Glutamatergic neuron (in vitro differentiated cells): ENCODE measurements around the gene MAP4K4. TPM values are rescaled to one million over a fixed set of nuclear protein-coding genes. Genes with fewer than 3 reads are reported as not detected.
"Not testable (repeated sequence)": the region's sequence is repeated elsewhere in the genome, so short reads cannot be mapped to it uniquely, and the experiment has no call there.

Experiments used
- DNase-seq: peaks from one replicate; pipeline ENCODE4 v3.0.0; 2022
- H3K27ac Mint-ChIP-seq: one replicate; pipeline ENCODE4 v1.8.0; 2020; ENCODE audit warnings: mild to moderate bottlenecking, mixed read lengths, inconsistent platforms; ENCODE audit not compliant: unreplicated experiment
- H3K27me3 Mint-ChIP-seq: one replicate; pipeline ENCODE4 v1.8.0; 2020; ENCODE audit warnings: mild to moderate bottlenecking, moderate library complexity, mixed read lengths, inconsistent platforms; ENCODE audit not compliant: unreplicated experiment
- H3K36me3 Mint-ChIP-seq: one replicate; pipeline ENCODE4 v1.8.0; 2020; ENCODE audit warnings: mild to moderate bottlenecking, mixed read lengths, inconsistent platforms; ENCODE audit not compliant: unreplicated experiment
- H3K4me1 Mint-ChIP-seq: one replicate; pipeline ENCODE4 v1.8.0; 2020; ENCODE audit warnings: mild to moderate bottlenecking, low read depth, mixed read lengths, inconsistent platforms; ENCODE audit not compliant: unreplicated experiment
- H3K4me3 Mint-ChIP-seq: one replicate; pipeline ENCODE4 v1.8.0; 2020; ENCODE audit warnings: mild to moderate bottlenecking, mixed read lengths, inconsistent platforms; ENCODE audit not compliant: unreplicated experiment
- H3K9me3 Mint-ChIP-seq: one replicate; pipeline ENCODE4 v1.8.0; 2020; ENCODE audit warnings: mild to moderate bottlenecking, moderate library complexity, mixed read lengths, inconsistent platforms; ENCODE audit not compliant: unreplicated experiment
- total RNA-seq: library from RNA; stranded (reverse); fragmentation: NEBNext Ultra II Directional; extraction: Animal tissue kit (Norgen Biotek cat#: 25700); gene quantifications from one replicate; pipeline ENCODE4 v1.2.1, GENCODE V29; 2021; ENCODE audit not compliant: unreplicated experiment
- TF ChIP-seq, protein P1 (sequence below): fragments of 200-600 bp; sonication (generic); IDR thresholded peaks from one replicate; pipeline ENCODE4 v1.5.0; 2021; ENCODE audit not compliant: partially characterized antibody, unreplicated experiment

MAP4K4 gene
- total RNA-seq, 1 donor from 2014 or later = 756 TPM

DNA sequence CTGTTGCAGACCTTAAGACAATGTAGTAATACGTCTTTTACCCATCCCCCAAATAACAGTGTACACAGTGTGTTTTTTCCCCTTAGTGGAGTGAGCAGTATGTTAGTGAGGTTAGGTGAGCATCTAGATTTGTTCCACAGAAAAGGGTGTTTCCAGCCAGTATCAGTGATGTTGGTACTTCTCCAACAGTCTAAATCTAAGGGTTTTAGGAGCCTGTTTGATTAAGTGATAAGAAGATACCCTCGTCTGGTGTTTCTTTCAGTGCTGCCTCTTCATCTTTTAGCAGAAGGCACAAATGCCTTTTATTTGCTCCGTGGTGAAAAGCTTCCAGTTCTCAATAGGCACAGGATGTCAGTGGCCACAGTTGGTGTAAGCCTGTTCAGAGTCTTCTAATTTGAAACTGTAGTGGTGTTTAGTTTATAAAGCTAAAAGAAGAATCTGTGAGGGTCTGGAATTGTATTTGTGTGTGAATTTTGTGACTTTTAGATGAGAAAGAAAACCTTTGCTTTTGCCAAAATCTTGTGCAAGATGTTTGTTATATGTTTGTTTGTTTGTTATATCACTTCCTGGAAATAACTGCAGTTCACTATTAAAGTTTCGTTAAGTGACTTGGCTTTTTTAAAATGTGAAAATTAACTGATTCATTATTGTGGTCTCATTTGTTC lies 71.2 kb downstream of the MAP4K4 start:
- peak overlapping the region; percentile 71 for H3K27ac Mint-ChIP-seq
- H3K4me3 Mint-ChIP-seq = peak overlapping the region; percentile 35
- no peak for DNase-seq
- H3K27me3 Mint-ChIP-seq = peaks cover 10% of the 10 kb centered on the region
- no peaks in the 10 kb centered on the region for H3K36me3 Mint-ChIP-seq
- peaks cover 75% of the 10 kb centered on the region for H3K4me1 Mint-ChIP-seq
- peaks cover 31% of the 10 kb centered on the region for H3K9me3 Mint-ChIP-seq
- TF ChIP-seq, protein P1, sequence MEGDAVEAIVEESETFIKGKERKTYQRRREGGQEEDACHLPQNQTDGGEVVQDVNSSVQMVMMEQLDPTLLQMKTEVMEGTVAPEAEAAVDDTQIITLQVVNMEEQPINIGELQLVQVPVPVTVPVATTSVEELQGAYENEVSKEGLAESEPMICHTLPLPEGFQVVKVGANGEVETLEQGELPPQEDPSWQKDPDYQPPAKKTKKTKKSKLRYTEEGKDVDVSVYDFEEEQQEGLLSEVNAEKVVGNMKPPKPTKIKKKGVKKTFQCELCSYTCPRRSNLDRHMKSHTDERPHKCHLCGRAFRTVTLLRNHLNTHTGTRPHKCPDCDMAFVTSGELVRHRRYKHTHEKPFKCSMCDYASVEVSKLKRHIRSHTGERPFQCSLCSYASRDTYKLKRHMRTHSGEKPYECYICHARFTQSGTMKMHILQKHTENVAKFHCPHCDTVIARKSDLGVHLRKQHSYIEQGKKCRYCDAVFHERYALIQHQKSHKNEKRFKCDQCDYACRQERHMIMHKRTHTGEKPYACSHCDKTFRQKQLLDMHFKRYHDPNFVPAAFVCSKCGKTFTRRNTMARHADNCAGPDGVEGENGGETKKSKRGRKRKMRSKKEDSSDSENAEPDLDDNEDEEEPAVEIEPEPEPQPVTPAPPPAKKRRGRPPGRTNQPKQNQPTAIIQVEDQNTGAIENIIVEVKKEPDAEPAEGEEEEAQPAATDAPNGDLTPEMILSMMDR = no peak

DNA sequence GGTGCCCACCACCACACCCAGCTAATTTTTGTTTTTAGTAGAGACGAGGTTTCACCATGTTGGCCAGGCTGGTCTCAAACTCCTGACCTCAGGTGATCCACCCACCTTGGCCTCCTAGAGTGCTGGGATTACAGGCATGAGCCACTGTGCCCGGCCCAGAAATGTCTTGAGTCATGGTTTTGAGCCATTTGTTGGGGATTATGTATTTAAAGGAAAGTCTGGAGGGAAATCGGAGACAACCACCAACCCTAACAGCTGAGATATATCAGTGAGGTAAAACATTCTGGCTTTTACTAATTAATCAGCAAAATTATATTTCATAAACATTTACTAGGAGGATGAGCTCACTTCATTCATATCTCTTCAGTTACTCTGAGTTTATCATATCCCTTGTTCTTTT lies 72.2 kb downstream of the MAP4K4 start:
- peaks cover 78% of the 10 kb centered on the region for H3K4me1 Mint-ChIP-seq
- not testable (repeated sequence) for H3K36me3 Mint-ChIP-seq, H3K4me3 Mint-ChIP-seq, DNase-seq, H3K27me3 Mint-ChIP-seq
- H3K27ac Mint-ChIP-seq = peak overlapping the region; percentile 6
- peaks cover 33% of the 10 kb centered on the region for H3K9me3 Mint-ChIP-seq

DNA sequence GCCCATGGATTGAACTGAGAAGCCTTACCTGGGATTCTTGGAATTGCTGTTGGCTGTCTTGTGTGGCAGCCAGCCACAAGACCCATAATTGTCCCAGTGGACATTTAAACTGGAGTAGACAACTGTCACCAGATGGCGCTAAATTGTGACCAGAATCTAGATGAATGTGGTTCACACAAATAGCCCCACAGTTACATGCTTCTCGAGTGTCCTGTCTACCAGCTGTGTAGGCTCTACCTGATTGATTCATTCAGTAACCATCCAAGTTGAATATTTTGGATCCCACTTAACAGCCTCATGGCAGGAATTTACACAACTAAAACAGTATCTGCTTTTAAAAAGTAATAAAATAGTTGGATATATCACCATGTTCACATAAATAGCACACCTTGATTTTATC lies 73.2 kb downstream of the MAP4K4 start:
- TF ChIP-seq, protein P1 = no peak
- DNase-seq = no peak
- Mint-ChIP-seq H3K27ac (peak overlapping the region; percentile 85), H3K36me3 (no peaks in the 10 kb centered on the region), H3K9me3 (peaks cover 33% of the 10 kb centered on the region), H3K4me3 (peak overlapping the region; percentile 67), H3K4me1 (peaks cover 81% of the 10 kb centered on the region), H3K27me3 (peaks cover 6% of the 10 kb centered on the region)

DNA sequence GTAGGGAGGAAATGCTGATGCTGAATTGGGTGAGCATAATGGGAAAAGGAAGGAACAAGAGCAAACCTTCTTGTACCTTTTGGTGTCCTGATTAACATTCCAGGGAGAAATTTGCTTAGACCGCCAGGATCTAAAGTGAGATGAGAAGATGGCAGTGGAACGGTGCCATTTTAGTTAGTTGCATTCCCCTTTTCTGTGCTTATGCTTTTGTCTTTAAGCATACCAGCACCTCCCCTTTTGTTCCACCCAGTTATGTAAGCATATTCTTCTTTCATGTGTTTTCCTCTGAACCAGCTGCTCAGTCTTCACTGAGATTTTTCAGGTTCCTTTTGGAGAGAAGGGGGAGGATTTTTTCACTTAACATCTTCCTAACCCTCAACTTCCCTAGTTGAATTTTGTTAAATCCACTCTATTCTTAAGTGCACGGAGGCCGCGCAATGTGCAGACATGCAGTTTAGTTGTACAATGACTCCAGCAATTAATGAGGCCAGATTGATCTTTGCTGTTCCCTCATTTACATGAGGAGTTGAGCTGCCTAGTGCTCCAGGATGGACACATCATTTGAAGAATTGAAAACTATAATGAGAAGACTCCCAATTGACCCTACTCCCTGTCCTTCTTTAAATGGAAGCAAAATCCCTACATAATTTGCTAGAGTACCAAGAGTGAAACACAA lies 73.9 kb downstream of the MAP4K4 start:
- DNase-seq = no peak
- Mint-ChIP-seq H3K36me3 (no peaks in the 10 kb centered on the region), H3K27me3 (peaks cover 6% of the 10 kb centered on the region), H3K27ac (peak overlapping the region; percentile 85), H3K4me1 (peaks cover 81% of the 10 kb centered on the region), H3K9me3 (peaks cover 33% of the 10 kb centered on the region), H3K4me3 (peak overlapping the region; percentile 67)
- TF ChIP-seq, protein P1 = no peak

DNA sequence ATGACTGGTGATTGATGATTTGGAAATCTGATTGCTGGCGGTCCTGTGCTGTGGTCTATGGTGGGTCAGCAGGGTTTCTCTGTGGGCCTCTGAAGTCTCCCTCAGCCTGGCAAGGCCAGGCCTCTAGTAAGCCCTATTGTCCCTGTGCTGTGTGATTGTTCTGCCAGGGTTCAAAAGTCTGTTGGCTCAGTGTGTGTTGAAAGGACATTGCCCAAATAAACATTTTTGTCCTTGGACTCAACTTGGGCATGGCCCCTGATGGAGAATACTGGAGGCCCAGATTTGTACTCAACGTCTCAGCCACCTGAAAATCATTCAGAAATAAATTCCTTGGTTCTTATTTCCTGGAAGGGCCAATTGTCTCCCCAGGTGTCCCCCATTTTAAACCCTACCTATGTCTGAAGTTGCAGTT lies 74.4 kb downstream of the MAP4K4 start:
- Mint-ChIP-seq H3K36me3 (no peaks in the 10 kb centered on the region), H3K4me3 (peak overlapping the region; percentile 64), H3K9me3 (peaks cover 33% of the 10 kb centered on the region), H3K27me3 (peaks cover 6% of the 10 kb centered on the region), H3K4me1 (peaks cover 77% of the 10 kb centered on the region), H3K27ac (peak overlapping the region; percentile 85)
- TF ChIP-seq, protein P1 = no peak
- DNase-seq = no peak
